ENCODE results near the gene UNC5A.
A peak's percentile ranks its signal among the peaks of the same experiment; 100 is the strongest.

UNC5A gene

DNA sequence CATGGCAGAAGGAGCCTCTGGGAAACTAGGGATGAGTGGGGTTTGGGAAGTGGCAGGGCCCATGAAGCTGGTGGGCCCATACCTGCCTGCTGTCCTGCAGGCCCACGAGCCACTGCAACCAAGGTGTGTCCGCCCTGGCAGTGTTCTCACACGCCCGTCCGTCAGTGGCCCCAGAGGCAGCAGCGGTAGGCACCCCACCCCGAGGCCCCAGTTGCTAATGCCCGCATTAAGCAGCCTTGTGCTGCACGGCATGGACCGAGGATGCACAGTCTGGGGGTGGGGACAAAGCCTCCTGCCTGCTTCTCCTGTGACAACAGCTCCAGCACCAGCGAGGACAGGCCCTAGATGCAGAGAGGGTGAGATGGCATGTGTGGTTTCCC is 47.5 kb downstream of the UNC5A start:
- H3K27ac ChIP-seq (ENCODE audit: low read depth, low read length) = no peak overlapping the region
- H3K9ac ChIP-seq (ENCODE audit: low read length) = no peak overlapping the region
- H3K27me3 ChIP-seq (ENCODE audit: control insufficient read depth, insufficient read depth, low read length) = peaks cover 22% of the 10 kb centered on the region; the same call in 1 of the 2 replicates
- peaks cover 10% of the 10 kb centered on the region for H3K4me1 ChIP-seq (ENCODE audit: control insufficient read depth, insufficient read depth, low read length)
- H3K36me3 ChIP-seq (ENCODE audit: control insufficient read depth, insufficient read depth, low read length) = no peaks in the 10 kb centered on the region
- H3K4me3 ChIP-seq (ENCODE audit: low read depth, low read length) = no peak overlapping the region
- H3K9me3 ChIP-seq (ENCODE audit: control insufficient read depth, insufficient read depth, low read depth, low read length) = no peaks in the 10 kb centered on the region

- peaks cover 27% of the 10 kb centered on the region; the same call in 1 of the 2 replicates for H3K27me3 ChIP-seq (ENCODE audit: control insufficient read depth, insufficient read depth, low read length)
- H3K4me3 ChIP-seq (ENCODE audit: low read depth, low read length) = no peak overlapping the region
- H3K36me3 ChIP-seq (ENCODE audit: control insufficient read depth, insufficient read depth, low read length) = no peaks in the 10 kb centered on the region
- peaks cover 25% of the 10 kb centered on the region for H3K4me1 ChIP-seq (ENCODE audit: control insufficient read depth, insufficient read depth, low read length)
- no peaks in the 10 kb centered on the region for H3K9me3 ChIP-seq (ENCODE audit: control insufficient read depth, insufficient read depth, low read depth, low read length)
- H3K27ac ChIP-seq (ENCODE audit: low read depth, low read length) = no peak overlapping the region
- no peak overlapping the region for H3K9ac ChIP-seq (ENCODE audit: low read length)
These were observed 49.6 kb downstream of the UNC5A start for GRCh38 chr5:176859916-176860315.

DNA sequence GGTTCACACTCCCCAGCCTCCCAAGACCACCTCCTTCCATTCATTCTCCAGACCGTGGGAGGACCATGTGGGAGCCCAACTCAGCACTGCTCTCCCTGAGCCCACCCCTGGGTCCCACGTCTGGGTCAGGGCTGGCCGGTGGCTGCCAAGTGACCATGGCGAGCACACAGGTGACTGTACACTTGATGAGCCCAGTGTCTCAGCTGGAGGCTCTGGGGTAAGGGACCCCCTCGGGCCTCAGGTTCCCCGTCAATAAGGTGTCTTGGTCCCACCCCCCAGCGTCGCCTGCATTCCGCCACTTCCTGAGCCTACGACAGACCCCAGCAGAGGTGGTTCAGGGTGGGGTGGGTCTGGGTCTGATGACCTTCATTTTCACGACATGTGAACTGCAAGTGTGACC is 50.0 kb downstream of the UNC5A start:
- no peak overlapping the region for H3K4me3 ChIP-seq (ENCODE audit: low read depth, low read length)
- H3K4me1 ChIP-seq (ENCODE audit: control insufficient read depth, insufficient read depth, low read length) = peaks cover 25% of the 10 kb centered on the region
- no peaks in the 10 kb centered on the region for H3K9me3 ChIP-seq (ENCODE audit: control insufficient read depth, insufficient read depth, low read depth, low read length)
- no peak overlapping the region for H3K27ac ChIP-seq (ENCODE audit: low read depth, low read length)
- no peaks in the 10 kb centered on the region for H3K36me3 ChIP-seq (ENCODE audit: control insufficient read depth, insufficient read depth, low read length)
- H3K27me3 ChIP-seq (ENCODE audit: control insufficient read depth, insufficient read depth, low read length) = peaks cover 25% of the 10 kb centered on the region; the same call in 1 of the 2 replicates
- no peak overlapping the region for H3K9ac ChIP-seq (ENCODE audit: low read length)

DNA sequence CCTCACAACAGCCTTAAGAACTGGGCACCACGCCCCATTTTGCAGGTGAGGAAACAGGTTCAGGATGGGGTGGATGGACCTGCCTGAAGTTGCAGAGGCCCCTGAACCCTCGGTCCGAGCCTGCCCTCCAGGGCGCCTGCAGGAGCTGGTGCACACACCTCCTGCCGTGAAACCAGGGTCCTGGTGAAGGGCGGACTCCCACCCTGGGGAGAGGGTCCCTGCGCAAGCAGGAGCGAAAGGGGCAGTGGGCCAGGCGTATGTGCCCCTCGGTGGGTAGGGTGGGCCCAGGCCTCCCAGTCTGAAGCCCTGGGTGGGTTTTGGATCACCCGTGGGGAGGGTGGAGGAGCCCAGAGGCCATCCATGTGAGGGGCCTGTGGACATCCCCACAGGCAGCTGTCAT is 50.9 kb downstream of the UNC5A start:
- peaks cover 28% of the 10 kb centered on the region for H3K4me1 ChIP-seq (ENCODE audit: control insufficient read depth, insufficient read depth, low read length)
- H3K36me3 ChIP-seq (ENCODE audit: control insufficient read depth, insufficient read depth, low read length) = no peaks in the 10 kb centered on the region
- H3K27ac ChIP-seq (ENCODE audit: low read depth, low read length) = no peak overlapping the region
- peaks cover 31% of the 10 kb centered on the region; the same call in 1 of the 2 replicates for H3K27me3 ChIP-seq (ENCODE audit: control insufficient read depth, insufficient read depth, low read length)
- H3K9me3 ChIP-seq (ENCODE audit: control insufficient read depth, insufficient read depth, low read depth, low read length) = no peaks in the 10 kb centered on the region
- no peak overlapping the region for H3K9ac ChIP-seq (ENCODE audit: low read length)
- no peak overlapping the region for H3K4me3 ChIP-seq (ENCODE audit: low read depth, low read length)

- Histone ChIP-seq H3K36me3 (ENCODE audit: control insufficient read depth, insufficient read depth, low read length) (no peaks in the 10 kb centered on the region), H3K27me3 (ENCODE audit: control insufficient read depth, insufficient read depth, low read length) (peaks cover 35% of the 10 kb centered on the region; the same call in 1 of the 2 replicates), H3K4me3 (ENCODE audit: low read depth, low read length) (no peak overlapping the region), H3K27ac (ENCODE audit: low read depth, low read length) (no peak overlapping the region), H3K9me3 (ENCODE audit: control insufficient read depth, insufficient read depth, low read depth, low read length) (no peaks in the 10 kb centered on the region), H3K9ac (ENCODE audit: low read length) (no peak overlapping the region), H3K4me1 (ENCODE audit: control insufficient read depth, insufficient read depth, low read length) (peaks cover 35% of the 10 kb centered on the region)
These were observed 52.1 kb downstream of the UNC5A start for GRCh38 chr5:176862330-176862995.

- H3K36me3 ChIP-seq (ENCODE audit: control insufficient read depth, insufficient read depth, low read length) = no peaks in the 10 kb centered on the region
- H3K27me3 ChIP-seq (ENCODE audit: control insufficient read depth, insufficient read depth, low read length) = peaks cover 31% of the 10 kb centered on the region; the same call in 1 of the 2 replicates
- H3K27ac ChIP-seq (ENCODE audit: low read depth, low read length) = no peak overlapping the region
- H3K4me3 ChIP-seq (ENCODE audit: low read depth, low read length) = peak overlapping the region; percentile 30; the same call in 1 of the 2 replicates
- no peaks in the 10 kb centered on the region for H3K9me3 ChIP-seq (ENCODE audit: control insufficient read depth, insufficient read depth, low read depth, low read length)
- peaks cover 35% of the 10 kb centered on the region for H3K4me1 ChIP-seq (ENCODE audit: control insufficient read depth, insufficient read depth, low read length)
- H3K9ac ChIP-seq (ENCODE audit: low read length) = no peak overlapping the region
These were observed 52.8 kb downstream of the UNC5A start for GRCh38 chr5:176863041-176863764.

DNA sequence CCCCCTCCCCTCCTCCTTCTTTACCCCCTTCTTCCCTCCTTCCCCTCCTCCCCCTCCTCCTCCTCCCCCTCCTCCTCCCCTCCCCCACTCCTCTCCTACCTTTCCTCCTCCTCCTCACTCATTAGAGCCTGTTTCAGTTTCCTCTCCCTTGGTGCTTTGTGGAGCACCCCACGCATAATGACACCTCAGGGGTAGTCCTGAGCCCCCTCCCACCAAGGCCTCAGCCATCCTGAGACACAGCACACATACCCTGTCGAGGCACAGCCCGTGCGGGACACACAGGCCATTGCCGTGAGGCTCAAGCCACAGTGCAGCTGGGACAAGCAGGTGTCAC is 53.4 kb downstream of the UNC5A start:
- Histone ChIP-seq H3K9me3 (ENCODE audit: control insufficient read depth, insufficient read depth, low read depth, low read length) (no peaks in the 10 kb centered on the region), H3K4me1 (ENCODE audit: control insufficient read depth, insufficient read depth, low read length) (peaks cover 35% of the 10 kb centered on the region), H3K27me3 (ENCODE audit: control insufficient read depth, insufficient read depth, low read length) (peaks cover 28% of the 10 kb centered on the region; the same call in 1 of the 2 replicates), H3K27ac (ENCODE audit: low read depth, low read length) (no peak overlapping the region), H3K36me3 (ENCODE audit: control insufficient read depth, insufficient read depth, low read length) (no peaks in the 10 kb centered on the region), H3K4me3 (ENCODE audit: low read depth, low read length) (no peak overlapping the region), H3K9ac (ENCODE audit: low read length) (no peak overlapping the region)

DNA sequence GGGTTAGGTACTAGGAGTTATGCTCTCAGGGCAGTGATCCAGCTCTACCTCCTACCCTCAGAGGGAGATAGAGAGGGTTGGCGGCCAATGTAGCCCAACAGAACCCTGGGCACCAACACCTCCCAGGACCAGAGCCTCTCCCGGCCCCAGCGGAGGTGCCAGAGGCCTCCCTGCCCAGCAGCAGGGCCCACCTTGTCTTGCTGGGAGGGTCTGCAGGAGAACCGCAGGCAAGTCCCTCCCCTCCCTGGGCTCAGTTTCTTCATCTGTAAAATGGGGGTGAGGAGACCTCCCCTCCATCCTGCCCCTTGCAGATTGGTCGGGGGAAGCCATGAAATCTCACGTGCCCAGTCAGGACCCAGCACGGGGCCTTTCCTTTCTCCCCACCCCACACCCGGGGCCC is 54.4 kb downstream of the UNC5A start:
- Histone ChIP-seq H3K36me3 (ENCODE audit: control insufficient read depth, insufficient read depth, low read length) (no peaks in the 10 kb centered on the region), H3K9me3 (ENCODE audit: control insufficient read depth, insufficient read depth, low read depth, low read length) (no peaks in the 10 kb centered on the region), H3K4me1 (ENCODE audit: control insufficient read depth, insufficient read depth, low read length) (peaks cover 36% of the 10 kb centered on the region), H3K27me3 (ENCODE audit: control insufficient read depth, insufficient read depth, low read length) (peaks cover 28% of the 10 kb centered on the region; the same call in 1 of the 2 replicates), H3K27ac (ENCODE audit: low read depth, low read length) (no peak overlapping the region), H3K9ac (ENCODE audit: low read length) (no peak overlapping the region), H3K4me3 (ENCODE audit: low read depth, low read length) (no peak overlapping the region)

GRCh38 chr5:176865964-176866363 is 55.6 kb downstream of the UNC5A start:
- H3K27me3 ChIP-seq (ENCODE audit: control insufficient read depth, insufficient read depth, low read length) = peaks cover 28% of the 10 kb centered on the region; the same call in 1 of the 2 replicates
- H3K4me3 ChIP-seq (ENCODE audit: low read depth, low read length) = no peak overlapping the region
- H3K27ac ChIP-seq (ENCODE audit: low read depth, low read length) = no peak overlapping the region
- no peaks in the 10 kb centered on the region for H3K9me3 ChIP-seq (ENCODE audit: control insufficient read depth, insufficient read depth, low read depth, low read length)
- H3K36me3 ChIP-seq (ENCODE audit: control insufficient read depth, insufficient read depth, low read length) = no peaks in the 10 kb centered on the region
- no peak overlapping the region for H3K9ac ChIP-seq (ENCODE audit: low read length)
- peaks cover 41% of the 10 kb centered on the region for H3K4me1 ChIP-seq (ENCODE audit: control insufficient read depth, insufficient read depth, low read length)

GRCh38 chr5:176866707-176867310 is 56.5 kb downstream of the UNC5A start:
- Histone ChIP-seq H3K4me1 (ENCODE audit: control insufficient read depth, insufficient read depth, low read length) (peaks cover 35% of the 10 kb centered on the region), H3K9me3 (ENCODE audit: control insufficient read depth, insufficient read depth, low read depth, low read length) (no peaks in the 10 kb centered on the region), H3K4me3 (ENCODE audit: low read depth, low read length) (0 out of 2 replicates have a peak overlapping the region, but pooled peaks have one; percentile 7), H3K27me3 (ENCODE audit: control insufficient read depth, insufficient read depth, low read length) (peaks cover 28% of the 10 kb centered on the region; the same call in 1 of the 2 replicates), H3K27ac (ENCODE audit: low read depth, low read length) (no peak overlapping the region), H3K9ac (ENCODE audit: low read length) (no peak overlapping the region), H3K36me3 (ENCODE audit: control insufficient read depth, insufficient read depth, low read length) (no peaks in the 10 kb centered on the region)

DNA sequence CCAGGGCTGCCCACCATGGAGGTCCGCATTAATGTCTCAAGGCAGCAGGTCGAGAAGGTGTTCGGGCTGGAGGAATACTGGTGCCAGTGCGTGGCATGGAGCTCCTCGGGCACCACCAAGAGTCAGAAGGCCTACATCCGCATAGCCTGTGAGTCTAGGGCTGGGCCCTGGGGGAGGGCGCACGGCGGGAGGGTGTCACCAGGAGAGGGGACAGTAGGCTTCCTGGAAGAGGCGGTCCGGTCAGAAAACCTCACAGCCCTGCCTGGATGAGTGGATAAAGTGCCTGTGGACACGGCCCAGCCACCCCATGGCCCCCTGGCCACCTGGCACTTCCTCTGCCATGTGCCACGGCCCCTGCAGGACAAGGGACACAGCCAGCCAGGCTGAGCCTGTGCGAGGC is 57.8 kb downstream of the UNC5A start:
- Histone ChIP-seq H3K27ac (ENCODE audit: low read depth, low read length) (no peak overlapping the region), H3K36me3 (ENCODE audit: control insufficient read depth, insufficient read depth, low read length) (no peaks in the 10 kb centered on the region), H3K9ac (ENCODE audit: low read length) (no peak overlapping the region), H3K9me3 (ENCODE audit: control insufficient read depth, insufficient read depth, low read depth, low read length) (no peaks in the 10 kb centered on the region), H3K27me3 (ENCODE audit: control insufficient read depth, insufficient read depth, low read length) (peaks cover 16% of the 10 kb centered on the region; the same call in 1 of the 2 replicates), H3K4me3 (ENCODE audit: low read depth, low read length) (no peak overlapping the region), H3K4me1 (ENCODE audit: control insufficient read depth, insufficient read depth, low read length) (peaks cover 28% of the 10 kb centered on the region)
